NCI-H1417 (cell line): ENCODE results near the gene OR6C76.
"Not testable (repeated sequence)": the region's sequence is repeated elsewhere in the genome, so short reads cannot be mapped to it uniquely, and the experiment has no call there.

Experiments used
- DNase-seq, 3 experiments: peaks; one replicate each; lab custom pipeline; 2025; lab: John Stamatoyannopoulos, UW

OR6C76 gene

DNA sequence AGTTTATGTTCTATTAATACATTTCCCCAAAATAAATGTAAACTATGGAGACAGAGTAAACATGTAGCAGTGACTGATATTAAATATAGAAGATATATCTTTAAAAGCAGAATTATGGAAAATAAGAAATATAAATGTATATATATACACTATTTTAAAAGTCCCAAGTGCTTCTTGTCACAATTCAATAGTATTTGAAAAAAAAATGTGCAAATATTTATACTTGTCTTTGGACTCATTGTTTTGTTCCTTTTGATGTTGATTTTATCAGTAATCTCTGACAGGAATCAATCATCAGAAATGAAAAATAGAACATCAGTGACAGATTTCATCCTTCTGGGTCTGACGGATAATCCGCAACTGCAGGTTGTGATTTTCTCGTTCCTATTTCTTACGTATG is at the start of gene OR6C76:
TSS of gene OR6C76 (plus strand) at position 301 of the 400 bp plus-strand sequence. CDS start at position 301, 0 bp downstream.
- no peak for DNase-seq

- no peak for DNase-seq
Measured at GRCh38 chr12:55385891-55386290, 40.2 kb upstream of the OR6C76 start.

DNA sequence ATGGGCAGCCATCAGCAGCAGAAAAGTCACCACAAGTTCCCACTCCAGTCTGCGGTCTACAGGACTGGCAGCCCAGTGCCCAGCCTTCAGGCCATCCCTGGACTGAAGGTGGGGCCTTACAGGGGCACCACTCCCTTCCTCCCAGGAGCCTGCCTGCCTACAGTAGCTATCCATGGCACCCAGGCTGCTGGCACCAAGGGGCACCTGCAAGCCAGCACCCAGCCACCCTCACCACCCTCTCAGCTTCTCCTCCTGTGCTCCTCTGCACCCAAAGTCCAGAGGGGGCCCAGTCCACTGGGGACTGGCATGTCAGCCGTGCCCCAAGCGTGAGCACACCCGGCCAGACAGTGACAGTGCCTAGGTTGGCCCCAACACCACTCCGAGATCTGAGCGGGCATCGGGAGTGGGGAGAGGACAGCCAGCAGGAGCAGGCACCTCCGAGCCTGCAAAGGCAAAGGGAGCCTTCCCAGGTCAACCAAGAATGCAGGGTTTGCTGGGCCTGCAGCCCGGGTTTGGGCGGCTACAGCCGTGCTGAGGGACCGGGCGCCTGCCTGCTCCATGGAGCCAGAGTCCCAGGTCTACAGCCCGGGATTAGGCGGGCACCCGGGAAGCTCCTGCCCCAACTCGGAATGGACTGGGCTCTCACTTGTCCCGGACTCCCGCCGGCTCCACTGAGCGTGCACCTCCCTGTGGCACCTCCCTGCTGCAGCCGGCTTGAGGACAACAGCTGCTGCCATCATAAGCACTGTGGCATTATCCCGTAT is 33.8 kb upstream of the OR6C76 start:
- no peak for DNase-seq

DNA sequence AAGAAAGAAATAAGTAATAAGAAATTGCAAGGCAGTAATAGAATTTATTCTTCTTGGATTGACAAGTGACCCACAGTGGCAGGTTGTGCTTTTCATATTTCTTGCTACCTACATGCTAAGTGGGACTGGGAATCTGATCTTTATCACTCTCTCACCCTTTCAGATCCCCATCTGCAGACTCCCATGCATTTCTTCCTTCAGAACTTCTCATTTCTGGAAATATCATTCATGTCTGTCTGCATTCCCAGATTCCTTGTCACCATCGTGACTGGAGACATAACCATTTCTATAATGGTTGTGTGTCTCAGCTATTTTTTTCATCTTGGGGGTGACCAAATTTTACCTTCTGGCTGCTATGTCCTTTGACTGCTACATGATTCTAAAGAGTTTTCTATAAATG is 29.7 kb upstream of the OR6C76 start:
- no peak for DNase-seq

DNA sequence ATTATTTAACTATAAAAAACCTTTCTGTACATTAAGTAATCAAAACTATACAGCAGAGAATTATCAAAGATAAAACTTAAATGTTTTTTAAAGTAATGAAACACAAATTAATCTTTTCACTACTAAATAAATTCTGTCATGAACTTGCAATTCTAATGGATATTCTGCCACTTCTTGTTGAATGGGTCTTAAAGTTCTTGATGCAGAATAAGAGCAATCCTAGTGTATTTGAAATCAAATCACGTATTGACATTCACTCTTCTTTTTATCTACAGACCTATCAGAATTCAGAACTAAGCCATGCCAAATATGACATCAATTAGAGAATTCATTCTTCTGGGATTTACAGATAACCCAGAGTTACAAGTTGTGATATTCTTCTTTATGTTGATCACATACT is 25.8 kb upstream of the OR6C76 start, which contains the start of gene OR6C65:
TSS of gene OR6C65 (plus strand) at position 301 of the 400 bp plus-strand sequence. CDS start at position 301, 0 bp downstream.
- DNase-seq: no peak

GRCh38 chr12:55407866-55408265 is 18.2 kb upstream of the OR6C76 start:
- no peak for DNase-seq

DNA sequence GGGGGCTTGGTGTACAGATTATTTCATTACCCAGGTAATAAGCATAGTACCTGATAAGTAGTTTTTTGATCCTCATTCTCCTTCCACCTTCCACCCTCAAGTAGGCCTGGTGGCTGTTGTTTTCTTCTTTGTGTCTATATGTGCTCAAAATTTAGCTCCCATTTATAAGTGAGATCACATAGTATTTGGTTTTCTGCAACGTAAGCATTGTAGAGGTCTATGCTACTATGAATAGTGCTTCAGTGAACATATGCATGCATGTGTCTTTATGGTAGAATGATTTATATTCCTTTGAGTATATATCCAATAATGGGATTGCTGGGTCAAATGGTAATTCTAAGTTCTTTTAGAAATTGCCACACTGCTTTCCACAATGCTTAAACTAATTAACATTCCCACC is 16.9 kb upstream of the OR6C76 start:
- not testable (repeated sequence) for DNase-seq

DNA sequence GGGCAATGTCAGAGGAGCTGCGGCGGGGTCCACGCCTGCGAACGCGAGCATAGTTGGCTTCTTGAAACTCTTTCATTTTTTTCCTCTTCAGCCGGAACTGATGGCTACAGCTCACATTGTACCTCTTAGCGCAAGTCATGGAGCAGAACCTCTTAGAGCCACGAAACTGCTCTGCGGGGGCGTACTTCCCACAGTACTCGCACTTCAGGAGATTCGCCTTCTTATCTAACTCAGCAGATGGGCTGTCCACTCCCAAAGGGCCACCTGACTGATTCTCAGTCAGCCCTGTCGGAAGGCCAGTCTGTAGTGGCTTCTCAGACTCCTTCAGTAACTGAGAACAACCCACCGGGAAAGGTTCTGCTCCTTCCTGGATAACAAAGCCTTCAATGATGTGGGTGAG is 13.9 kb upstream of the OR6C76 start:
- DNase-seq: not testable (repeated sequence)

DNA sequence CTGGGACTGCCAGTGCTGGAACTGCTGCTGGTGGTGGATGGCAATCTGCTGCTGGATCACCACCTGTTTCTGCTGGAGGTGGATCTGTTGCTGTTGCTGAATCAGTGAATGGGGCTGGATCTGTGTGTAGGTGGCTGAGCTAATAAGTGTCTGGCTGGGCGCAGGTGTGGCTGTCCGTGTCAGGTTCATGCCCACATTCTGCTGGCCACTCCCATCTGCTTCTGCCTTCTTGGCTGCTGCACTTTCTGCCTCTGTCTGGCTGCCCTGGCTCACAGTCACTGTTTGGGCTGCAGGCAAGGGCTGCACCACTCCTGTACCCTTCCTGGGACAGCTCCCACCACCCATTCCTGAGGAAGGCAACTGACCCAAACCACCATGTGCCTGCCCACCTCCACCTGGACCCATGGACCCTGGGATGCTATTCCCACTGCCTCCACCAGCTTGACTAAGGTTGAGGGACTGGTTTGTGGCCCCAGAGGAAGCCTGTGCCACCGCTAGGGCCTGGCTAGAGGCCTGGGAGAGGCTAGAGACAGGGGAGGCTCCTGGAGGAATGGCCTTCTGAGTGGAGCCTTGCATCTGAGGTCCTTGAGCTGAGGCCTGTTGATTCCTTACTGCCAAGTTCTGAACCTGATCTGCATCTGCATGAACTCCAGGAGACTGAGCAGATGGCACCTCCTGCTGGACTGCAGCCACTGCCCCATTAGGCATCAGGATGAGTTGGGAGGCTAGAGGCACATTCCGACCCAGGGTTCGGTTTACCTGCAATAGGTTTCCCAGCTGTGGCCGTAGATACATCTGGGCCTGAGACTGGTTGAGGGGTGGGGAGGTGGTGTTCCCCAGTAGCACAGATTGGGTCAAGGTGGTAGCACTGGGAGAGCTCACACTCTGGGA is 12.3 kb upstream of the OR6C76 start:
- DNase-seq: not testable (repeated sequence)

DNA sequence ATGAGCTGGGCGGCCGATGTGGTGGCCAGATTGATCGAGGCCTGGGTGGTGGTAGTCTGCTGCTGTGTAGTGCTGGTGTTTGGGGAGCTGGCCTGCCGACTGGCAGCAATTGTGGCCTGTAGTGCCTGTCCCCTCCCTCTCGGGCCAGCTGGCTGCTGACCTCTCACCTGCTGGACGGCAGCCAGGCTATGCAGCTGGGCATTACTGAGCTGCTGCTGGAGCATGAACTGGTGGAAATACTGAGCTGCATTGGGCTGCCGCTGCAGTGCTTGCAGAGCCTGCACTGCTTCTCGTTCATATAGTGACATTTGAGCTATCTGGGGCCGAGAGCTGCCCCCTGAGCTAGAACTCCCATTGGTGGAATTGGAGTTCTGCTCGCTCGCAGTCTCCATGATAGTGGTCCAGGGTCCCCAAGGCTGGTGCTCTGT is 11.6 kb upstream of the OR6C76 start:
- not testable (repeated sequence) for DNase-seq

DNA sequence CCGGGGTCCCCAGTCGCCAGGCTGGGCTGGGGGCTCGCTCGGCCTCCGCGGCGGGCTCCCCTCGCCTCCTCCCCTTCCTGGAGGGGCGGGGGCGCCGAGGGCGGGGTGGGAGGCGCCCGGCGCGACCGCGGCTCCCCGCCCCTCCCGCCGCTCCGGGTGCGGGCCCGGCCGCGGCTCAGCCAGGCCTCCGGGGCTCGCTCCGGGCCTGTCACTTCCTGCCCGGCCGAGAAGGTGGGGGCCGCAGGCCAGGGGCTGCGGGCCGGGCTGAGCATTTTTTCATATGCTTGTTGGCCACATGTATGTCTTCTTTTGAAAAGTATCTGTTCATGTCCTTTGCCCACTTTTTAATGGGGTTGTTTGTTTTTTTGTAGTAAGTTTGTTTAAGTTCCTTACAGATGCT is 11.2 kb upstream of the OR6C76 start:
- not testable (repeated sequence) for DNase-seq

DNA sequence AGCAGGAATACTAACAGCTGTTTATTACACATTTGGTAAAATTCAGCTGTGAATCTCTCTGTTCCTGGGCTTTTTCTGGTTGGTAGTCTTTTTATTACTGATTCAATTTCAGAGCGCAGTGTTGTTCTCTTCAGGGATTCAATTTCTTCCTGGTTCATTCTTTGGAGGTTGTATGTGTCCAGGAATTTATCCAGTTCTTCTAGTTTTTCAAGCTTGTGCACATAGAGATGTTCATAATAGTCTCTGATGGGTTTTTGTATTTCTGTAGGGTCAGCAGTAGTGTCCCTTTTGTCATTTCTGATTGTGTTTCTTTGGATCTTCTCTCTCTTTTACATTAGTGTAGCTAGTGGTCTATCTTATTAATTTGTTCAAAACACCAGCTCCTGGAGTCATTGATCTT is 9.1 kb upstream of the OR6C76 start:
- DNase-seq: no peak

DNA sequence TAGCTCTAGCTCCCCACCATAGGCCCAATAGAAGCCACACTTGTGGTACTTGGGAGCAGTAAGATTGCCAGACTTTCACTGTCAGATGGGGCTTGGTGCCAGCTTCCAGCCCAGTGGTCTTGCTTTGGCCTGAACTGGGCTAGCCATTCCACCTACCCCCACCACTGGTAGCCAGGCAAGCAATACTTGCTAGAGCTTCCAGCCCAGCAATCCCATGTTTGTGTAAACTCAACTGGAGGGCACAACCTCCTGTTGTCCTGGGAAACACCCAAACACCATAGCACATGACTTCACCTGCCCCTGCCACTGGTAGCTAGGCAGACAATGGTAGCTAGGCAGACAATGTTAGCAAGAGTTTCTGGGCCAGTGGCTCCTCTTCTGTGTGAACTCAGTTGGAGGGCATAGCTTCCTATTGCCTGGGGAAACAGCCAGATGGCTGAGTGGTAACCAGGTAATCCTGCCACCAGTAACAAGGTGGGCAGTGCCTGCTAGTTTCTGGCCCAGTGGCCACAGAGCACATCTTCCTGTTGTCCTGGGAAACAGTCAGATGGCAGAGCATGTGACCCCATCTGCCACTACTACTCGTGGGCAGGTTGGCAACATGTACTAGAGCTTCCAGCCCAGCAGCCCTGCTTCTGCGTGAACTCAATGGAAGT is 5.6 kb upstream of the OR6C76 start:
- DNase-seq: no peak

DNA sequence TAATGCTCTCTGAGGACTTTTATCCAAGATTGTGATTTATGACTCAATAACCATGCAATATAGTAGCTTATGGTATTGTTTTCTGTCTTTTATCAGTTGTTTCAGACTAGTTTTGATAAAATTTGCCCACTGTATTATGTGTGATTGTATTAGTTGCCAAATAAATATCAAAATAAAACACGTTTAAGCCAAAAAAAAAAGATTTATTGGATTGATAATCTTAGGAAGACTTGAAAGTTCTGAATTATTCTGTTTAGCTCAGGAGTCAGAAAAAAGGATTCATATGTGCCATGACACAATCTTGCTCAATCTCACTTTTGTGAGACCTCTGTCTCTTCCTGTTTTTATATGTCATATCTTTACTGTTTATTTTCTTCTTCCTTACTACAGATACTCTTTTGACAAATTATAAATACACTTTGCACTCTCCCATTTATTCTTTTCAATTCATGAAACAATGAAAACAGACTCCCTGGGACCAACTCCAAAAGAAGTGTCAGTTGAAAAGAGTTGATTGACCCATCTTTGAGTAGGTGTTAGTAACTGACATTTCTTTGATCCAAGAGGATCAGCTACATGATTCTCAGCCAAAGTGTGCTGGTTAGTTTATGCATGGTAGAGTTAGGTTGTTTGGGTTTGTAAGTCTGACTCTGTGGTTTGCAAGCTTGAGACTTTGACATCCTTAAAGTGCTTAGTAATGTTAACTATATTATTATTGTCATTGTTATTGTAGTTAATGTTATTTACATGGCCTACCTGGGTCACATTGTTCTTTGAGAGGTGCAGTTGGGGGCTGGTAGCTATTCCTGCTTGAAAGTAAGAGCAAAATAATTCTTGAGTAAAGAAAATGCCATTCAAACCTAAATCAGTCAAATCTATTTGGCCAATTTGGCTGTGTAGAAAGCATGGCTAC is 2.5 kb downstream of the OR6C76 start:
- DNase-seq: no peak

DNA sequence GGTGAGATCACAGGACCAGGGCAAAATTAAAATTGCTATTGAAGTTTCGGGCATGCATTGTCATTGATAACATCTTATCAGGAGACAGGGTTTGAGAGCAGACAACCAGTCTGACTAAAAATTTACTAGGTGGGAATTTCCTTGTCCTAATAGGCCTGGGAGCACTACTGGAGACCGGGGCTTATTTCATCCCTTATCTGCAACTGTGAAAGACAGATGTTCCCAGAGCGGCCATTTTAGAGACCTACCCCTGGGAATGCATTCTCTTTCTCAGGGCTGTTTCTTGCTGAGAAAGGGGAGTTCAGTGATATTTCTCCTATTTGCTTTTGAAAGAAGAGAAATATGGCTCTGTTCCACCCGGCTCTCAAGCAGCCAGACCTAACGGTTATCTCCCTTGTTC is 15.2 kb downstream of the OR6C76 start:
- DNase-seq: not testable (repeated sequence)

DNA sequence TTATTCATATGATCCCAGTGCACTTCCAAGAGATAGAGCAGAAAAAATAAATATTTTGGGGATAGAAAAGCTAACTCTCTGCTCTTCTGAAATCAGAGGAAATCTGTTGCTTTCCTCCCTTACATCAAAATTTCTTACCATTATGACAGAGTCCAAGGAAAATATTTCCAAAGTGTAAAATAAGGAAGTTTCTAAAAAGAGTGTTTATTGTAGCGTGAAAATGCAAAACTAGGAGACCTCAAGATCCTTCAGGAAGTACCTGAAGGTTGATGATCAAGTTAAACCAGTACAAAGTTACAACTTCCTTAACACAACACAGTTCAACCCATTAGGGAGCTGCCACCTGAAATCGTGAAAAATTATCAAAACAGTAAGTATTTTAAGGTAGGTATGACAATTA is 17.7 kb downstream of the OR6C76 start, which contains the start of gene OR6C2:
TSS of gene OR6C2 (plus strand) at position 301 of the 400 bp plus-strand sequence. CDS start 8,138 bp downstream, outside the sequence.
- DNase-seq: no peak

DNA sequence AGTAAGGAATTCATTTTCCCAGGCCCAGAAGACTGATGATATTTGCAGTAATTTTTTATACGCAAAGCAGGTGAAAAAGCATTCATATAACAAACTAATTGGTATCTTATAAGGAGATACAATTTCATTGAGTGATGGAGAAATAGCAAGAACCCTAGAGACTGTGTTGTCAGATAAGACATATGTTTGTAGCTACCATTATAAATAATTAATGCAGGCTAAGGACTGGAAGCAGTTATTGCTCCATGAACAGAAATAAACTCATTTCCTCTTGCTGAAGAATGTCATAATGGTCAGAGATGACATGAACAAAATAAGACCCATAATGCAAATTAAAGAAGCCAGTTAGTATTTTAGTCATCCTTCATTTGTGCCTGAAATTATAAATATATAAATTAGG is 19.3 kb downstream of the OR6C76 start:
- DNase-seq: no peak

DNA sequence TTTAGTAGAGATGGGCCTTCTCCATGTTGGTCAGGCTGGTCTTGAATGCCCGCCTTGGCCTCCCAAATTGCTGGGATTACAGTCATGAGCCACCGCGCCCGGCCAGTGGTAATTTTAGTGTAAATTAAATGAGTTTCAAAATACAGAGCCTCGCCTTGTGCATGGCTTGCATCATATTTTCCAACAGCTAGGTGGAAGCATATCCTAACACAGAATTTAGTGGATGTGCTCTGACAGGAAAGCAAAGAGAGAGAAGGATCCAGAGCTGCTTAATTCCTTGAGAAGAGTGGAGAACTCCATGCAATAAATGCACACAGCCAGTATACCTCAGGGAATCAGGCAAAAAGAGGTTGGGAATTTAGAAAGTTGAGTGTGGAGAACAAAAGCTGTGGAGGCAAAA is 20.3 kb downstream of the OR6C76 start:
- no peak for DNase-seq

DNA sequence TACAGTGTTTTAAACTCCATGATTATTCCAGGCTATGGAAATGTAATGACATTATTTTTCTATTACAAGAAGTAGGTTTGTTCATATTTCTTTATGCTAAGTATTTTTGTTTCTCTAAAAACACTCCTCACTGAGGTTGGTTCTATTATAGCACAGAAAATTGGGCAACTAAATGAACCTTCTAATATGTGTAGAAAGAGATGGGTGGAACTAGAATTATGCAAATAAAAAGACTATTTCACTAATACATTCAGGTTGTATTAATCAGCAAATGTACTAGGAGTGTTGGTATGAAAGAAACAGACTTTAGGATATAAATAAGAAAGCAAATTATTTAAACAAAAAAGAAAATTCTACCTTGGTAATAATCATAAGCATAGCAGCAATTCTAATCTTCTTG is 22.8 kb downstream of the OR6C76 start:
- DNase-seq: no peak

DNA sequence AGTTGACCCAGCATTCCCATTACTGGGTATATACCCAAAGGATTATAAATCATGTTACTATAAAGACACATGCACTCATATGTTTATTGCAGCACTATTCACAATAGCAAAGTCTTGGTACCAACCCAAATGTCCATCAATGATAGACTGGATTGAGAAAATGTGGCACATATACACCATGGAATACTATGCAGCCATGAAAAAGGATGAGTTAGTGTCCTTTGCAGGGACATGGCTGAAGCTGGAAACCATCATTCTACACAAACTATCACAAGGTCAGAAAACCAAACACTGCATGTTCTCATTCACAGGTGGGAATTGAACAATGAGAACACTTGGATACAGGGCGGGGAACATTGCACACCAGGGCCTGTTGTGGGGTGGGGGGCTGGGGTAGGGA is 38.9 kb downstream of the OR6C76 start:
- DNase-seq: not testable (repeated sequence)

DNA sequence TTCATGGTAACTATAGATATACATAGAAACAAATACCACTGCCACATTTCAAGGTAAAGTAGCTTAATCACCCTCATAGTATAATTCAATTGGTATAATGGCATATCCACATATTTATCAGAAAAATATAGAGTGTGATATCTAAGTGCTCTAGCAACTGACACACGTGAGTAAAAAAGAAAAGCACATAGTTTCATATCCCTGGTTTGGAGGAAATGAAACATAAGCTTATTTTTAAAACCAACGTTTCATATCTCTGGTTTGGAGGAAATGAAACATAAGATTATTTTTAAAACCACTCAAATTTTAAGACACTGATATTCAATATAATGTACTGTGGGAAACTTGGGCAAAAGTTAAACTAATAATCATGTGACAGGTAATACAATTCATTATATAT is 41.8 kb downstream of the OR6C76 start:
- no peak for DNase-seq
